GM12878 (cell line): Measurements from ENCODE around the gene FTO. TPM values are rescaled to one million over a fixed set of nuclear protein-coding genes. Genes with fewer than 3 reads are reported as not detected.

Experiments
- ATAC-seq: fragments of 200-7000 bp; cut with Tn5 transposase; 3 replicates; pipeline ENCODE4 v1.9.1; 2020; ENCODE audit warnings: mild to moderate bottlenecking, moderate library complexity
- BruUV-seq: library from RNA; stranded (reverse); fragments of 400-500 nt; replicated peaks from 2 replicates; lab custom pipeline; 2021; lab: Mats Ljungman, UMichigan
- CTCF ChIA-PET: fragments of 300-600 bp; sonication (Branson Sonifier 250); formaldehyde crosslinking; extraction: SDS; loops from one replicate; lab custom pipeline; 2021; ENCODE audit warnings: inconsistent platforms; lab: Yijun Ruan, JAX
- POLR2A ChIA-PET: fragments of 350-600 bp; formaldehyde crosslinking; extraction: SDS; loops from one replicate; lab custom pipeline; 2021; ENCODE audit warnings: inconsistent platforms; lab: Charles Lee
- RAD21 ChIA-PET: fragments of 300-600 bp; sonication (Branson Sonifier 250); formaldehyde crosslinking; loops from one replicate; lab custom pipeline; 2023; ENCODE audit warnings: antibody characterized with exemption; ENCODE audit not compliant: unreplicated experiment; lab: Charles Lee
- SMC1A ChIA-PET: fragments of 300-600 bp; sonication (Branson Sonifier 250); formaldehyde crosslinking; loops from one replicate; lab custom pipeline; 2023; ENCODE audit not compliant: unreplicated experiment, uncharacterized antibody; lab: Charles Lee
- DNase-seq: peaks from one replicate; pipeline ENCODE4 v3.0.0-alpha.2; 2011; ENCODE audit warnings: low read depth, low spot score
- FAIRE-seq: peaks from 3 replicates; lab custom pipeline; 2011; peaks lifted over from hg19 to GRCh38; lab: Jason Lieb, UNC
- H2AFZ ChIP-seq: 2 replicates; pipeline ENCODE4 v1.6.0; 2011; ENCODE audit warnings: low read depth, low read length, control low read depth; ENCODE audit not compliant: control insufficient read depth
- H3K27ac ChIP-seq: 2 replicates; pipeline ENCODE4 v1.5.1; 2011; ENCODE audit warnings: control low read depth; ENCODE audit not compliant: control insufficient read depth, insufficient read depth
- H3K27me3 ChIP-seq, 2 experiments: replicated peaks in 1 of 2; 2 replicates each; pipeline versions ENCODE4 v1.6.0 to v1.6.1; 2011; ENCODE audit warnings: low read length in 1 of 2; ENCODE audit not compliant: control insufficient read depth in 2 of 2, insufficient read depth in 2 of 2
- H3K36me3 ChIP-seq, 2 experiments: 2 replicates each; pipeline ENCODE4 v1.5.1; 2011; ENCODE audit warnings: low read length in 1 of 2; ENCODE audit not compliant: control insufficient read depth in 2 of 2, insufficient read depth in 2 of 2
- H3K4me1 ChIP-seq: 2 replicates; pipeline ENCODE4 v1.6.1; 2011; ENCODE audit warnings: mild to moderate bottlenecking, low read length, moderate library complexity, mixed read lengths; ENCODE audit not compliant: control insufficient read depth, insufficient read depth
- H3K4me2 ChIP-seq: 2 replicates; pipeline ENCODE4 v1.6.0; 2011; ENCODE audit warnings: control low read depth; ENCODE audit not compliant: control insufficient read depth, insufficient read depth
- H3K4me3 ChIP-seq: fragments of 200-600 bp; sonication (generic); 2 replicates; pipeline ENCODE4 v1.5.1; 2016
- H3K79me2 ChIP-seq: 2 replicates; pipeline ENCODE4 v1.6.0; 2011; ENCODE audit warnings: low read length; ENCODE audit not compliant: control insufficient read depth, insufficient read depth
- H3K9ac ChIP-seq: 2 replicates; pipeline ENCODE4 v1.8.0; 2011; ENCODE audit warnings: low read length, control low read depth, mixed read lengths; ENCODE audit not compliant: control insufficient read depth, insufficient read depth
- H3K9me3 ChIP-seq: replicated peaks from 3 replicates; pipeline ENCODE4 v1.5.1; 2011; ENCODE audit warnings: mild to moderate bottlenecking, low read length; ENCODE audit not compliant: control insufficient read depth, insufficient read depth
- H4K20me1 ChIP-seq: 2 replicates; pipeline ENCODE4 v1.6.0; 2011; ENCODE audit not compliant: control insufficient read depth, insufficient read depth
- BCLAF1 ChIP-seq: fragments of 450-650 bp; IDR thresholded peaks from 2 replicates; pipeline ENCODE4 v1.6.1; 2017; ENCODE audit warnings: antibody characterized with exemption, mild to moderate bottlenecking, moderate library complexity
- BRCA1 ChIP-seq: IDR thresholded peaks from 2 replicates; pipeline ENCODE4 v1.6.1; 2011; ENCODE audit warnings: low read depth, low read length, improper control_type of control experiment
- CBFB ChIP-seq: IDR thresholded peaks from 2 replicates; pipeline ENCODE4 v1.6.1; 2016; ENCODE audit warnings: antibody characterized with exemption, low read depth
- CHD1 ChIP-seq: IDR thresholded peaks from 2 replicates; pipeline ENCODE4 v1.6.1; 2012; ENCODE audit warnings: low read depth, low read length, improper control_type of control experiment
- CREB1 ChIP-seq: IDR thresholded peaks from 2 replicates; pipeline ENCODE4 v1.6.1; 2012; ENCODE audit warnings: low read depth, mild to moderate bottlenecking, inconsistent platforms
- IKZF2 ChIP-seq, 2 experiments: fragments of 450-650 bp; IDR thresholded peaks; 2 replicates each; pipeline ENCODE4 v1.6.1; 2017; ENCODE audit warnings: mild to moderate bottlenecking in 2 of 2, moderate library complexity in 2 of 2
- IRF5 ChIP-seq: fragments of 450-650 bp; IDR thresholded peaks from 2 replicates; pipeline ENCODE4 v1.6.1; 2017; ENCODE audit warnings: borderline replicate concordance
- KAT2A ChIP-seq: conservative IDR thresholded peaks from 2 replicates; pipeline ENCODE4 v1.6.1; 2011; ENCODE audit warnings: low read depth, low read length; ENCODE audit not compliant: control insufficient read depth
- NFXL1 ChIP-seq: fragments of 450-650 bp; IDR thresholded peaks from 2 replicates; pipeline ENCODE4 v1.6.1; 2017; ENCODE audit warnings: antibody characterized with exemption, mild to moderate bottlenecking, borderline replicate concordance
- SRF ChIP-seq, 2 experiments: IDR thresholded peaks; 2 replicates each; pipeline ENCODE4 v1.6.1; 2011; ENCODE audit warnings: low read depth in 2 of 2, low read length in 2 of 2, mild to moderate bottlenecking in 1 of 2, moderate library complexity in 1 of 2
- ZZZ3 ChIP-seq: IDR thresholded peaks from 2 replicates; pipeline ENCODE4 v1.6.1; 2011; ENCODE audit warnings: low read depth; ENCODE audit not compliant: control insufficient read depth, insufficient read length
- WGBS: methylation state at CpG from one replicate; pipeline ENCODE4 v1.1.6; 2016; ENCODE audit warnings: low lambda C conversion rate; ENCODE audit not compliant: insufficient replicate concordance, insufficient coverage; ENCODE audit errors: missing lambda C conversion rate; 5-methylcytosine and 5-hydroxymethylcytosine counted together
- in situ Hi-C: fragments of 300-500 bp; cut with MboI; formaldehyde crosslinking; loops from 9 replicates; pipeline ENCODE4 v1.14.3; 2018; ENCODE audit warnings: mixed read lengths
- intact Hi-C: fragments of 100-400 bp; cut with micrococcal nuclease; formaldehyde crosslinking; loops from one replicate; pipeline ENCODE4 v1.14.2; 2022; ENCODE audit not compliant: unreplicated experiment
- polyA plus RNA-seq, 11 experiments: library from polyadenylated mRNA; depleted of rRNA in 4 of 11; unstranded in 6 of 11; stranded (reverse) in 5 of 11; fragments of >200 nt; fragmentation: Nextera tagmentation in 4 of 11; fragmentation: Illumina TruSeq in 1 of 11; extraction: Ambion mirVana in 4 of 11; extraction: Trizol in 1 of 11; gene quantifications; 1 replicate in 1 of 11; 2 replicates in 10 of 11; pipeline versions ENCODE4 v1.2.1 to v1.2.3, GENCODE V29; 2011 to 2016; ENCODE audit warnings: inconsistent platforms in 2 of 11, missing spikeins in 2 of 11, low read depth in 1 of 11
- total RNA-seq, 4 experiments: library from RNA; depleted of rRNA in 3 of 4; stranded (reverse); fragments of >200 nt in 3 of 4; fragmentation: Illumina TruSeq in 1 of 4; extraction: Trizol in 1 of 4; gene quantifications; 2 replicates each; pipeline versions ENCODE4 v1.2.1 to v1.2.3, GENCODE V29; 2013 to 2021

The FTO gene
- total and polyA plus RNA-seq, 10 of the 15 experiments (the other 5 are each of a cell fraction or from before 2014, with no cell fraction given), result 20.1 to 55.0 (median 47.0) TPM

- H3K4me3 ChIP-seq, result no peak overlapping the region
- no peaks in the 10 kb centered on the region; the same call in 1 of the 3 replicates for H3K9me3 ChIP-seq
- in situ Hi-C loops (no loop called here), intact Hi-C loops (no loop called here)
- ChIA-PET POLR2A (no interaction called here), SMC1A (no interaction called here), RAD21 (no interaction called here), CTCF (no interaction called here)
- no peak overlapping the region for H3K9ac ChIP-seq
- no peaks in the 10 kb centered on the region for H3K27me3 ChIP-seq
- no peak overlapping the region for H3K27ac ChIP-seq
- H4K20me1 ChIP-seq, result no peaks in the 10 kb centered on the region
- no peaks in the 10 kb centered on the region for H3K4me1 ChIP-seq
- WGBS, result 76% methylated on average over 2 of the region's 2 CpGs
- no peak overlapping the region for H3K4me2 ChIP-seq
- no peak for ATAC-seq
- H3K79me2 ChIP-seq, result no peaks in the 10 kb centered on the region
- FAIRE-seq, result no peak
- DNase-seq, result no peak
- H3K36me3 ChIP-seq, result no peaks in the 10 kb centered on the region
- BruUV-seq, result no TSS peak
- H2AFZ ChIP-seq, result no peak overlapping the region
- TF ChIP-seq IKZF2 (IDR thresholded peaks at IDR 0.05) (no peak), NFXL1 (no peak), BCLAF1 (no peak), BRCA1 (no peak), ZZZ3 (no peak), KAT2A (no peak), SRF (IDR thresholded peaks at IDR 0.05; ENCODE audit: low read depth in 2 of 2, low read length in 2 of 2) (no peak), CREB1 (no peak), IRF5 (no peak), CHD1 (no peak), CBFB (no peak)
Observed at GRCh38 chr16:53803998-53804397, 100.0 kb downstream of the FTO start.
